GM19455 (cell line): Measurements from ENCODE around the gene BLOC1S6.
A peak's percentile ranks its signal among the peaks of the same experiment; 100 is the strongest.
"Not testable (repeated sequence)": the region's sequence is repeated elsewhere in the genome, so short reads cannot be mapped to it uniquely, and the experiment has no call there.

Experiments used
- ATAC-seq: cut with Tn5 transposase; IDR thresholded peaks from one replicate; pipeline ENCODE4 v1.9.1; 2021; ENCODE audit not compliant: unreplicated experiment

Gene BLOC1S6

DNA sequence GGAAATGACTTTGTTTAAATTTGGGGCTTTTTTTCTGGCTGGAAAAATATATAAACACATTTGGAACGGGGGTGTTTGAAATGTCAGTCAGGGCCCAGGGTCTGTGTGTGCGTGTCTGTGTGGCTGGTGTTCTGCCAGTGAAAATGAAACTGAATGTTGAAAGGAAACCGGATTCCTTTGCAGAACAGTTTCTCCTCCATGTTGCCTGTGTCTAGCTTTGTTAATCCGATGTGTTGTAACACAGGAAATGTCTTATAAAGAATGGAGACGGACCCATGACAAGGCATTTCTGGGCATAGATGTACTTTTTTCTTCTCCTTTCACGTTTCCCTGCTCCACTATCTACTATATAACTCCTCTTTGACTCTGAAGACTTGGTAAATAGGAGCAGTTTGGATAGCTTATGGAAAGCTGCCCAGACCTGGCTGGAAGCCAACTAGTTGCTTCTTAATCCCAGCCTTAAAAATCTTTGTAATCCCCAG lies 50.4 kb downstream of the BLOC1S6 start:
- peak; percentile 48 for ATAC-seq

DNA sequence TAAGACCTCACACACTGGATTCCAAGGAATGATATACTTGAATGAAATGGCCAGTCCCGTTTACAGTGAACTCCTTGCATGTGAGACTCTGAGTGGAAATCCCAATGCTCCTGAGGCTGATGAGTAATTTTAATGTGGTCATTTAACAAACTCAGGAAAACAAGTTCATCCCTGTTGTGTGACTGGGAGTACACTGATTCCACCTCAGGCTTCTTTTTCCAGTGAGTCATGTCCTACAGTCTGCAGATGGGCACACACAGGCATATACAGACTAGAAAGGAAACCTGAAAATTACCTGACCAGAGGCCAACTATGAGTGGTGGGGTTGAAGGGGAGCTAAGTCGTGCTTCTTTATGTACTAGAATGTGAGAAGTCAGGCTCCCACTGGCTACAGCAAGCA lies 53.4 kb downstream of the BLOC1S6 start:
- ATAC-seq: no peak

DNA sequence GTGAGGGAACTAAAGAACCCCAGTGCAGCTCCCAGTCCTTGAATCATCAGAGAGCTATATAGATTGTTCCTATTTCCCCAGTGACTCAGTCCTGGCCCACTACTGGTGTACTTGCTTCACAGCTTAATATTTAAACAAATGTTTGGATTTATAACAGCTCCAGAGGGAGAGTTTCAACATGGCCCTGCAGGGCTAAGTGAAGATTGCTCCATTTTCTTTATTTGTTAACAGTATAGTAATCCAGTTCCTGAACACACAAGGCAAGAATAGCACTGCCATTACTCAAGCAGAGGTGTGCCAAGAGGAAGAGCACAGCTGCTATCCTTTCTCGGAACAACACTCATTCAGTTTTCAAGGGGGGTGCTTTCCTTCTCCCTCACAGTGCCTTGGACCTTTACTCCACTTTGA lies 54.2 kb downstream of the BLOC1S6 start:
- ATAC-seq: no peak

DNA sequence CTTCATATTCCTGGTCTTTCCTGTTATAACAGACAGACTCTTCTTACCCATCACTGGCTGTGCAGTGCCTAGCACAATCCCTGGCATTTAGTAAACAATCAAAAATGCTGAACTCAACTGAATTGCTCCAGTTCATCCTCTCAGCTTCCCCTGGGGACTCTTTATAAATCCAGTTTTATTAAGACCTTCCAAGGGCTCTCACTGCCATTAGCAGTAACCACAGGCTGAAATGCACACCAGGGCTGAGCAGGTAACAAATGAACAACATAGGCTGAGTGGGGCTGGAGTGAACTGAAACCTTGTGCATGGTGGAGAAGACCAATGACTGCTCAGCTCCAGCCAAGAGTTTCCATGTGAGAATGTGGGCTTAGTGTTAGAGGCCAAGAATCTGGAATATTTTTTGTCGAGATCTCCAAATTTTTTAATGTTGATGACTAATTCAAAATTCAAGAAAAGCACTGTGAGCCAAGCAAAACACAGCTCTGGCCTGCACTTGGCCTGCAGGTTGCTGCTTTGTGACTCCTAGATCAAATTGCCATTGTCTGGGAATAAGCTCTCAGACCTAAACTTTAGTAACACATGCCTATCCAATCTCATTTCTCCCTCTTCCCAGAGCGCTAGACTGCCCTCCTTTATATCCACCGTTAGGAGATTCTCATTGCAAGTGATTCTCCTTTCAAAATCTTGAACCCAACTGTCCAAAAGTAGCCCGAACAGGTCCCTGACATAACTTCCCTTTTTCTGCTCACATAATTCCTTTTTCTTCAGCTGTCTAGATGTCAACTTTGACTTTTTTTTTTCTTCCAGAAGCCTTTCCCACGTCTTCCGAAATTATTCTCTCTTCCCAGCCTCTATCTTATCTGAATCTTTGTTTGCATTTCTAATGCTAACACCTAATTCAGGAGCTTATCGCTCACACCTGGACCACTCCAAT lies 55.1 kb downstream of the BLOC1S6 start:
- no peak for ATAC-seq

DNA sequence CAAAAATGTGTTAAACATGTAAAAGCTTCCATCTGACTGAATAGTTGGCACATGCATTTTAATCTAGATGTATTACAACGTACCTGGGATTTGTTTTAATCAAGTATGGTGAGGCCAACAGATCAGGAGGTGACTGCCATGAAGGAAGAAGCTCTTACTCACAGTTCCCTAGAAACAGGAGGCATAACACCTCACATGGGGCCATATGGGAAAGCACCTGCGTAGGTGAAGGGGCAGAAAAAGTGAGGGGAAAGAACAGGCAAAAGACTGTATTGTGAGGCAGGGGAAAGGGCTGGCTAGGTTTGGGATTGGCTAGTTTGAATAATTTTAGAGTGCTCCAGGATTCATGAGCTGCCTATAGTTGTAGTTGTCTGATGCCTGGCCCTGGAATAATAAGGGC lies 57.3 kb downstream of the BLOC1S6 start:
- no peak for ATAC-seq

DNA sequence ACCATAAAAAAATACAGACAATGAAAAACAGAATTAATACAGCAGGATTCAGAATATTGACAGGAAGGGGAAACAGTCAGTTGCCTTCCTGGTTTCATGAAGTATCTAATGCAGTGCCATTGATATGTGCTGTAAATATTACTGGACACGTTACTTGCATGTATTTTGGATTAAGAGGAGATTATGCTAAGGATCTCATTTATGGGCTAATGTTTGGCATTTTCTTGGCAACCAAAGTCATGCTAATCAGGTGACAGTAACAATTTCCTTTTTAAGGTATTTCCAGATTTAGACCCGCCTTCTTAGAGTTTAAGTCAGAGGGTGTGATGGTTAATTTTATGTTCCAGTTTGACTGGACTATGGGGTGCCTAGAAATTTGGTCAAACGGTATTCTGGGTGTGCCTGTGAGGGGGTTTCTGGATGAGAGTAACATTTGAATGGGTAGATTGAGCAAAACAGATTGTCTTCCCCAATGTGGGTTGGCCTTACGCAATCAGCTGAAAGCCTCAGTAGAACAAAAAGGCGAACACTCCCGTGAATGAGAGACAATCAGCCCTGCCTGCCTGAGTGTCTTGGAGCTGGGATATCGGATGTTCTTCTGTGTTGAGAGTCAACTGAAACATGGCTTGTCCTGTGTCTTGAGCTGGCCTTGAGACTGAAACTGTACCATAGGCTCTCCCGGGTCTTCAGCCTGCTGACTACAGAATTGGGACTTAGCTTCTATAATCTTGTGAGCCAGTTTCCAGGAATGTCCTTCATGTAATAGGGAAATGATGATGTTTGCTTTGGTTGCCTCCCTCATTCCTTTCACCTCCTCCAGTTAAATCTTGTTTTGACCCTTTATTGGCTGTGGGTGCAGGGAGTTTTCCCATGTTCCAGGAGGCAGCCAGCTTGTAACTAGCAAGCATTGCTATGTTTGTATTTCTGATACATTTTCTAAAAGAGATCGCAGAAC lies 58.1 kb downstream of the BLOC1S6 start:
- ATAC-seq: no peak

DNA sequence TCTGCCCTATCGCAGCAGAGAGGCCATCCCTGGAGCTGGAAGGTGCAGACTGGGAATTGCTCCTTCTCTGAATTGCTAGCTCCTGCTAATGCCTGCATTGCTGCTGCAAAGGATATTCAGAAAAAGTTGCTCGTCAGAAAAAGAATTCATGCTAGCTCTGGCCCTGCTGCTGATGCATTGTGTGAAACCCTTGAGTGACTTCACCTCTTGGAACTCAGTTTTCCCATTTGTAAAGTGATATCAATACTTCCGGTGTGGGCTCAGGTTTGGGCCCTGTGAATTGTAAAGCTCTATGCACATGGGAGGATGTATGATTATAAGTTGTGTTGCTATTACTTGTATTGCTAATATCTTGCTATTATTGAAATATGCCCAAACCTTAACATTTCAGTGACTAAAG lies 59.0 kb downstream of the BLOC1S6 start:
- ATAC-seq: no peak

DNA sequence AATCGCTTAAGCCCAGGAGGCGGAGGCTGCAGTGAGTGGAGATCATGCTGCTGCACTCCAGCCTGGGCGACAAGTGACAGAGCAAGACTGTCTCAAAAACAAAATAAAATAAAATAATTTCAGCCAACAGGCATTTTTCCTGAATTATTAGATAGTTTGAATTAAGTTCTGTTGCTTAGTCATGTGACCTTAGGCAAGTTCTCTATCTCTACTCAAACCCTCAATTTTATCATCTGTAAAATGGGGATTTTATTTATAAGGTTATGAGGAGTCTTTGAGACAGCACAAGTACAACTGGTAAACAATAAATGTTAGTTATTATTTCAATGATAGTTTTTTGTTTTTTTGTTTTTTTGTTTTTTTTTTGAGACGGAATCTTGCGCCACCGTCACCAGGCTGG lies 60.6 kb downstream of the BLOC1S6 start:
- no peak for ATAC-seq

DNA sequence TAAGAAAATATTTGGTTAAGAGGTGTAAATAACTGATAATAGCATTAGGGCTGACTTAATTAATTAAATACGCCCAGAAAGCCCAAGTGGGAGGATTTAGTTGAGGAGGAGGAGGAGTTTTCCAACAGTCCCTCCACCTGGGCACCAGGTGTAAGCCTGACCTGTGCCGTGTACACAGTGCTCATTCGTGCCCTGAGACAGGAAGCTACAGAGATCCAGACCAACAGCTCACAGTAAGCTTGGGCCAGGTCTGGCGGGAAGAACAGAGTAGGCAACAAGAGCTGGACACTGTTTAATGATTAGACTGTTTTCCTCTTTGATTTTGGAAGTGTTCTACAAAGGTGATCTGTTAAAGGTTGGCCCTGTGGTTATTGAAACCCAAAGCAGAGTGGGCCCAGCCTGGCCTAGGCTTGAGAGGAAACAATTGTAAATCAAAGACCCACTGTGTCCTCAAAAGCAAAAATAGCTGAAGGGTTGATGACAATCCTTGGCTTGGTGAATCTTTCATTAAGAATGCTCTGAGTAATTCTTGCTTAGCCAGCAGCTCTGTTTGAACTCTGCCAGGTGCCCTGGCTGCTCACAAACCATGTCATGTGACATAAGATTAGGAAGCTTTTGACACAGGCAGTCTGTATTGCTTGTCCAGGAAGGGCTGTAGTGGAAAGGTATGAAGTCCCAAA lies 61.5 kb downstream of the BLOC1S6 start:
- ATAC-seq: no peak

DNA sequence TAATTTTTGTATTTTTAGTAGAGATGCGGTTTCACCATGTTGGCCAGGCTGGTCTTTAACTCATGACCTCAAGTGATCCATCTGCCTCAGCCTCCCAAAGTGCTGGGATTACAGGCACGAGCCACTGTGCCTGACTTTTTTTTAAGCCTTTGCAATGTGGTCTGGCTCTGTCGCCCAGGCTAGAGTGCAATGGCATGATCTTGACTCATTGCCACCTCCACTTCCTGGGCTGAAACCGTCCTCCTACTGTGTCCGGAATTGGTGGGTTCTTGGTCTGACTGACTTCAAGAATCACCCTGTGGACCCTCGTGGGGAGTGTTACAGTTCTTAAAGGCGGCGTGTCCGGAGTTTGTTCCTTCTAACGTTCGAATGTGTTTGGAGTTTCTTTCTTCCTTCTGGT lies 62.8 kb downstream of the BLOC1S6 start:
- not testable (repeated sequence) for ATAC-seq

DNA sequence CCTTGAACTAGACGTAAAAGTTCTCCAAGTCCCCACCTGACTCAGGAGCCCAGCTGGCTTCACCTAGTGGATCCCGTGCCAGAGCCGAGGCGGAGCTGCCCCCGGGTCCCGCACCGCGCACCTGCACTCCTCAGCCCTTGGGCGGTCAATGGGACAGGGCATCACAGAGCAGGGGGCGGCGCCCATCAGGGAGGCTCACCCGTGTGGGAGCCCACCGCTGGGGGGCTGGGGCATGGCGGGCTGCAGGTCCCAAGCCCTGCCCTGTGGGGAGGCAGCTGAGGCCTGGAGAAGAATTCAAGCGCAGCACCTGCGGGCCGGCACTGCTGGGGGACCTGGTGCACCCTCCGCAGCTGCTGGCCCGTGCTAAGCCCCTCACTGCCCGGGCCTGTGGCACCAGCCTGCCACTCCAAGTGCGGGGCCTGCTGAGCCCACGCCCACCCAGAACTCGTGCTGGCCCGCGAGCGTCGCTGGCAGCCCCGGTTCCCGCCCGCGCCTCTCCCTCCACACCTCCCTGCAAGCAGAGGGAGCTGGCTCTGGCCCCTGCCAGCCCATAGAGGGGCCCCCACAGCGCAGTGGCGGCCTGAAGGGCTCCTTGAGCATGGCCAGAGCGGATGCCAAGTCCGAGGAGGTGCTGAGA lies 63.8 kb downstream of the BLOC1S6 start:
- ATAC-seq: no peak

DNA sequence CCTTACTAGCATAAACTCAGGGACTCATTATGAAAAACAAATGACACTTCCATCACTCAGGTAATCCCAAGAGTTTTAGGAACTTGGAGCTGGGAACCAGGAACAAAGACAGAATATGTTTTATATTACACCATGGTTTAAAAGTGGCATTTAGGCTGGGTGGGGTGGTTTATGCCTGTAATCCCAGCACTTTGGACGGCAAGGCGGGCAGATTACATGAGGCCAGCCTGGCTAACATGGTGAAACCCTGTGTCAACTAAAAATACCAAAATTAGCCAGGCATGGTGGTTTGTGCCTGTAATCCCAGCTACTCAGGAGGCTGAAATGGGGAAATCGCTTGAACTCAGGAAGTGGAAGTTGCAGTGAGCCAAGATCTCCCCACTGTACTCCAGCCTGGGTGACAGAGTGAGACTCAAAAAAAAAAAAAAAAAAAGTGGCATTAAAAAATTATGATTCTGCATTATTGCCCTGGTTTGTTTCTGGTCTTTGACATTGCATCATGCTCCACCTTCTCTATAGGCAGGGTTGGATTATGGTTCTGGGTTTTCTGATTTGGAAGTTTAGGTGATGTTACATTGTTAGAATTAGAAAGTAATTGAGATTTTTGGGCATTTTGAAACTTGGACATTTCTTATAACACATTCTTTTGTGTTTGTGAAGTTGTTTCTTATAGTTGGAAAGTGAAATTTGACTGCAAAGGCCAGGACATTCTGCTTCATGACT lies 66.7 kb downstream of the BLOC1S6 start:
- no peak for ATAC-seq

DNA sequence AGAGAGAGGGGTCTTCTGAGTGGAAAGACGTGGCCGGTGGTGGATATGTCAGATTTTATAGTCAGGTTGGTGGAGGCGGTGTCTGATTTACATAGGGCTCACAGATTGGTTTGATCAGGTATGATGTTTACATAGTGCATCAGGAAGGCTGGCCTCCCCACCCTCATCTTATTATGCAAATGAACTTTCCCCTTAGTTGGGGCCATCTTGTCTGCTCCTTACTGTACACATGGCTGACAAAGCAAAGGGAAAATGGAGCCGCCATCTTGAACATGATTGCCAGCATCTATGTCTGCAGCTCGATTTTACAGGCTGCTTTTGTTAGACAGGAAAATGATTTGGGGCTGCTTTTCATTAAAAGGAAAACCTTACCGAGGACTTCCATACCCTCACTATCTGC lies 67.6 kb downstream of the BLOC1S6 start:
- no peak for ATAC-seq

DNA sequence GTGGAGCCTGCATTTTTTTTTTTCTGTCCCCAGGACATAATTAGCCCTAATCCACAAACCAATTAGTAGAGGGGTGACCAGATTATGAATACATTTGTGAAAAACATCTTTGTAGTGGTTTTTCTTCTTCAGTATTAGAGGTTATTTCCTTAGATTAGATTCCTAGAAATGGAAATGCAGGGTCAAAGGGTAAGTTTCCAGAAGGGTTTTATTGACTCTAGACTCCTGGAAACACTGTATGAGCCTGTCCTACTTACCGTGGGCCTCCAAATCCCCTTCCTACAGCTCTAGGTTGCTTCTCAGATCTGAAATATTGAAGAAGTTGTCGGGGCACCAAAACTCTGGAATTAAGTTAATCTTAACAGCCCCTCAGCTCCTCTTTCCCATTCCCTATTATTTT lies 70.1 kb downstream of the BLOC1S6 start:
- ATAC-seq: no peak

DNA sequence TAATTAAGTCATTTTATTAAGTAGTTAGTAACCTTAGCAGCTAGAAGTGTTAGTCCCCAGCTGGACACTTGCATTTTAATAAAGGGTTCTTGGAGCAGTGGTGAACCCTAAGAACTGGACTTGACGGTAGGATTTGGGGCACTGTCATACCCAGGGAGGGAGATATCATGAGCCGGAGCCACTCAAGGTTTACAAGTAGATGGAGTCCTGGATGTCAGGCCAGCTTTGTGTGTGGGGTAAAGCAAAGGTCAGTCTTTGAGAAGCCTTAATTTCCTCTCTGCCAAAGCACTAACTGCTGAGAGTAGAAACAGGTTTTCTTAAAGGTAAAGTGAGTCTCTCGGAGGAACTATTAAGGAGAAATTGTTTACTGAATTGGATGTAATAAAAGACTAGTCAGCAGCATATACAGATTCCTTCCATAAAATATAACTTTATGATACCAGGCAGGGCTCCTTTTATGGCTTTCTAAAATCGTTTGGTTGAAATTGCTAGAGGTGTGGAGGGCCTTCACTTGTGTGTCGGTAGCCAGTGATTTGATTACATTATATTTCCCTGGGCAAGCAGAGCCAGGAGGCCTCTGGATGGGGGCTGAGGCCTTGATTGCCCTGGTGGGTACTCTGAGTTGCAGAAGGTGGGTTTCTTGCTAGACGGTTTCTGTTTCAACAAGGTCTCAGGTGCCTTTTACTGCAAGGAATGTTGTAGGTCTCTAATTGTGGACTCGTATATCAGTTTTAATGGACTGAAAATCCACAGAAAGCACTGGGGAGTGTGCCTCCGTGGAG lies 70.8 kb downstream of the BLOC1S6 start:
- ATAC-seq: no peak
